K562 (cell line): ENCODE measurements around the gene DENND6B. TPM values are rescaled to one million over a fixed set of nuclear protein-coding genes. Genes with fewer than 3 reads are reported as not detected.

Source experiments
- MIER1 ChIP-seq: fragments of 450-650 bp; IDR thresholded peaks from 2 replicates; pipeline ENCODE4 v1.6.1; 2016; ENCODE audit warnings: antibody characterized with exemption, mild to moderate bottlenecking, low read depth
- polyA plus RNA-seq, 8 experiments: library from polyadenylated mRNA; depleted of rRNA in 4 of 8; stranded (reverse) in 5 of 8; unstranded in 3 of 8; fragments of >200 nt; fragmentation: Nextera tagmentation in 2 of 8; fragmentation: Illumina TruSeq in 1 of 8; extraction: Ambion mirVana in 2 of 8; extraction: Trizol in 1 of 8; gene quantifications; 2 replicates each; pipeline versions ENCODE4 v1.2.1 to v1.2.3, GENCODE V29; 2011 to 2014; ENCODE audit warnings: inconsistent platforms in 1 of 8, missing spikeins in 1 of 8
- total RNA-seq, 7 experiments: library from RNA; depleted of rRNA in 6 of 7; stranded (reverse); fragments of >200 nt in 6 of 7; fragmentation: Illumina TruSeq in 2 of 7; extraction: Trizol in 2 of 7; gene quantifications; 2 replicates each; pipeline versions ENCODE4 v1.2.1 to v1.2.3, GENCODE V29; 2011 to 2021; ENCODE audit warnings: low replicate concordance in 1 of 7
- TF ChIP-seq, protein P1 (sequence below): fragments of 200-600 bp; sonication (generic); IDR thresholded peaks from one replicate; pipeline ENCODE4 v1.6.1; 2012; ENCODE audit warnings: mild to moderate bottlenecking, low read depth, low read length, inconsistent platforms

DENND6B gene
- total and polyA plus RNA-seq, 9 of the 15 experiments (the other 6 are each of a cell fraction or from before 2014, with no cell fraction given), result 0.07 to 3.7 (median 1.5) TPM

DNA sequence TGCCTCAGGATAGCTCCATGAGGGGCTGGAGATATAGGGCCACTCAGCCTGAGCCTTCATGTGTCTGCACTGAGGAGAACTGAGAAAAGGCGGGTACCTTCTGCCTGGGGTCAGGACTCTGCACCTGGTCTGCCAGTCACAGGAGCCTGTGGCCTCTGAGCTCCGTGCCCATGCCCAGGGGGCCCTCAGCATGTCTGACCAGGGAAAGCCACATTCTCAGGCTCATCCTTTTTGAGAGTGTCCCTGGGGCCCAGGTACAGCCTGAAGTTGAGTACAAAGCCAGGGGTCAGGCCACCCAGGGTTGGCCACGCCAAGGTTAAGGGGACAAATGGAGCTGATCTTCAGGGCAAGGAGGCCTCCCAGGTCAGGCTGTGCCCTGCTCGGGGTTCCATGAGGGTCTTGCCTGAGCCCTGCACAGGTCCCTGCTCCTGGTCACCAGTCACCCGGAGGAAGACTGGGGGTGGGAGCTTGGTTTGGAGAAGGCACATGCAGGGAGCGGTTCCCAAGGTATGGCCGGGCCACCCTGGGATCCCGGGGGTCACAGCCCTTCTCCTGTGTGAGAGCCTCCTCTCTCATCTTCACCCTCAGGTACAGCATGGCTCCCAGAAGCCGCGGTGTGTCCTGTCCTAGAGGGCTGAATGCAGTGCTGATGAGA lies 6.0 kb downstream of the DENND6B start (continued):
- TF ChIP-seq MIER1, result no peak
- TF ChIP-seq, protein P1, sequence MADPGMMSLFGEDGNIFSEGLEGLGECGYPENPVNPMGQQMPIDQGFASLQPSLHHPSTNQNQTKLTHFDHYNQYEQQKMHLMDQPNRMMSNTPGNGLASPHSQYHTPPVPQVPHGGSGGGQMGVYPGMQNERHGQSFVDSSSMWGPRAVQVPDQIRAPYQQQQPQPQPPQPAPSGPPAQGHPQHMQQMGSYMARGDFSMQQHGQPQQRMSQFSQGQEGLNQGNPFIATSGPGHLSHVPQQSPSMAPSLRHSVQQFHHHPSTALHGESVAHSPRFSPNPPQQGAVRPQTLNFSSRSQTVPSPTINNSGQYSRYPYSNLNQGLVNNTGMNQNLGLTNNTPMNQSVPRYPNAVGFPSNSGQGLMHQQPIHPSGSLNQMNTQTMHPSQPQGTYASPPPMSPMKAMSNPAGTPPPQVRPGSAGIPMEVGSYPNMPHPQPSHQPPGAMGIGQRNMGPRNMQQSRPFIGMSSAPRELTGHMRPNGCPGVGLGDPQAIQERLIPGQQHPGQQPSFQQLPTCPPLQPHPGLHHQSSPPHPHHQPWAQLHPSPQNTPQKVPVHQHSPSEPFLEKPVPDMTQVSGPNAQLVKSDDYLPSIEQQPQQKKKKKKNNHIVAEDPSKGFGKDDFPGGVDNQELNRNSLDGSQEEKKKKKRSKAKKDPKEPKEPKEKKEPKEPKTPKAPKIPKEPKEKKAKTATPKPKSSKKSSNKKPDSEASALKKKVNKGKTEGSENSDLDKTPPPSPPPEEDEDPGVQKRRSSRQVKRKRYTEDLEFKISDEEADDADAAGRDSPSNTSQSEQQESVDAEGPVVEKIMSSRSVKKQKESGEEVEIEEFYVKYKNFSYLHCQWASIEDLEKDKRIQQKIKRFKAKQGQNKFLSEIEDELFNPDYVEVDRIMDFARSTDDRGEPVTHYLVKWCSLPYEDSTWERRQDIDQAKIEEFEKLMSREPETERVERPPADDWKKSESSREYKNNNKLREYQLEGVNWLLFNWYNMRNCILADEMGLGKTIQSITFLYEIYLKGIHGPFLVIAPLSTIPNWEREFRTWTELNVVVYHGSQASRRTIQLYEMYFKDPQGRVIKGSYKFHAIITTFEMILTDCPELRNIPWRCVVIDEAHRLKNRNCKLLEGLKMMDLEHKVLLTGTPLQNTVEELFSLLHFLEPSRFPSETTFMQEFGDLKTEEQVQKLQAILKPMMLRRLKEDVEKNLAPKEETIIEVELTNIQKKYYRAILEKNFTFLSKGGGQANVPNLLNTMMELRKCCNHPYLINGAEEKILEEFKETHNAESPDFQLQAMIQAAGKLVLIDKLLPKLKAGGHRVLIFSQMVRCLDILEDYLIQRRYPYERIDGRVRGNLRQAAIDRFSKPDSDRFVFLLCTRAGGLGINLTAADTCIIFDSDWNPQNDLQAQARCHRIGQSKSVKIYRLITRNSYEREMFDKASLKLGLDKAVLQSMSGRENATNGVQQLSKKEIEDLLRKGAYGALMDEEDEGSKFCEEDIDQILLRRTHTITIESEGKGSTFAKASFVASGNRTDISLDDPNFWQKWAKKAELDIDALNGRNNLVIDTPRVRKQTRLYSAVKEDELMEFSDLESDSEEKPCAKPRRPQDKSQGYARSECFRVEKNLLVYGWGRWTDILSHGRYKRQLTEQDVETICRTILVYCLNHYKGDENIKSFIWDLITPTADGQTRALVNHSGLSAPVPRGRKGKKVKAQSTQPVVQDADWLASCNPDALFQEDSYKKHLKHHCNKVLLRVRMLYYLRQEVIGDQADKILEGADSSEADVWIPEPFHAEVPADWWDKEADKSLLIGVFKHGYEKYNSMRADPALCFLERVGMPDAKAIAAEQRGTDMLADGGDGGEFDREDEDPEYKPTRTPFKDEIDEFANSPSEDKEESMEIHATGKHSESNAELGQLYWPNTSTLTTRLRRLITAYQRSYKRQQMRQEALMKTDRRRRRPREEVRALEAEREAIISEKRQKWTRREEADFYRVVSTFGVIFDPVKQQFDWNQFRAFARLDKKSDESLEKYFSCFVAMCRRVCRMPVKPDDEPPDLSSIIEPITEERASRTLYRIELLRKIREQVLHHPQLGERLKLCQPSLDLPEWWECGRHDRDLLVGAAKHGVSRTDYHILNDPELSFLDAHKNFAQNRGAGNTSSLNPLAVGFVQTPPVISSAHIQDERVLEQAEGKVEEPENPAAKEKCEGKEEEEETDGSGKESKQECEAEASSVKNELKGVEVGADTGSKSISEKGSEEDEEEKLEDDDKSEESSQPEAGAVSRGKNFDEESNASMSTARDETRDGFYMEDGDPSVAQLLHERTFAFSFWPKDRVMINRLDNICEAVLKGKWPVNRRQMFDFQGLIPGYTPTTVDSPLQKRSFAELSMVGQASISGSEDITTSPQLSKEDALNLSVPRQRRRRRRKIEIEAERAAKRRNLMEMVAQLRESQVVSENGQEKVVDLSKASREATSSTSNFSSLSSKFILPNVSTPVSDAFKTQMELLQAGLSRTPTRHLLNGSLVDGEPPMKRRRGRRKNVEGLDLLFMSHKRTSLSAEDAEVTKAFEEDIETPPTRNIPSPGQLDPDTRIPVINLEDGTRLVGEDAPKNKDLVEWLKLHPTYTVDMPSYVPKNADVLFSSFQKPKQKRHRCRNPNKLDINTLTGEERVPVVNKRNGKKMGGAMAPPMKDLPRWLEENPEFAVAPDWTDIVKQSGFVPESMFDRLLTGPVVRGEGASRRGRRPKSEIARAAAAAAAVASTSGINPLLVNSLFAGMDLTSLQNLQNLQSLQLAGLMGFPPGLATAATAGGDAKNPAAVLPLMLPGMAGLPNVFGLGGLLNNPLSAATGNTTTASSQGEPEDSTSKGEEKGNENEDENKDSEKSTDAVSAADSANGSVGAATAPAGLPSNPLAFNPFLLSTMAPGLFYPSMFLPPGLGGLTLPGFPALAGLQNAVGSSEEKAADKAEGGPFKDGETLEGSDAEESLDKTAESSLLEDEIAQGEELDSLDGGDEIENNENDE, result no peak
